ENCODE measurements around the gene GALNT5.

- TF ChIP-seq CTCF (optimal IDR thresholded peaks at IDR 0.05 in 1 of 3, IDR thresholded peaks at IDR 0.05 in 1 of 3, conservative IDR thresholded peaks at IDR 0.05 in 1 of 3; ENCODE audit: extremely low read depth in 1 of 3, insufficient read depth in 2 of 3, low read length in 3 of 3) (no peak), EZH2 (IDR thresholded peaks at IDR 0.05; ENCODE audit: low read length) (no peak)
Measured at GRCh38 chr2:157292853-157293252, 35.3 kb downstream of the GALNT5 start.
